Colonic mucosa (tissue), 4 donors: Measurements from ENCODE around the gene RHOBTB3. TPM values are rescaled to one million over a fixed set of nuclear protein-coding genes. Genes with fewer than 3 reads are reported as not detected.

Source experiments
- DNase-seq: peaks from one replicate; pipeline ENCODE4 v3.0.0-alpha.2; 2020
- H3K27ac ChIP-seq: fragments of 200-600 bp; one replicate; pipeline ENCODE4 v1.8.0; 2021
- H3K27me3 ChIP-seq: fragments of 200-600 bp; one replicate; pipeline ENCODE4 v1.8.0; 2021
- H3K36me3 ChIP-seq: fragments of 200-600 bp; one replicate; pipeline ENCODE4 v1.8.0; 2021
- H3K4me1 ChIP-seq: fragments of 200-600 bp; one replicate; pipeline ENCODE4 v1.8.0; 2021; ENCODE audit warnings: mild to moderate bottlenecking
- H3K4me3 ChIP-seq: fragments of 200-600 bp; one replicate; pipeline ENCODE4 v1.8.0; 2021
- H3K9ac ChIP-seq, 2 donors: one replicate each; pipeline ENCODE4 v1.7.0; 2013; ENCODE audit warnings: control low read depth in 2 of 2, low read depth in 2 of 2, low read length in 2 of 2
- H3K9me3 ChIP-seq: fragments of 200-600 bp; one replicate; pipeline ENCODE4 v1.8.0; 2021
- intact Hi-C: fragments of 100-400 bp; cut with DNase I; formaldehyde crosslinking; loops from one replicate; pipeline ENCODE4 v1.14.1; 2022
- total RNA-seq, 2 donors: library from RNA; stranded (reverse); fragmentation: NEBNext Ultra II Directional in 1 of 2; extraction: Animal tissue kit (Norgen Biotek cat#: 25700) in 1 of 2; gene quantifications; one replicate each; pipeline ENCODE4 v1.2.1, GENCODE V29; 2021
- TF ChIP-seq, protein P1 (sequence below): fragments of 200-600 bp; IDR thresholded peaks from one replicate; pipeline ENCODE4 v1.8.0; 2022; ENCODE audit warnings: antibody characterized with exemption, mild to moderate bottlenecking
- donor health status: healthy.
- donor health status: DM: no; HTN: no; CAD: no.
- donor health status: DM: no; HTN: no; CAD: no.

Gene RHOBTB3
- total RNA-seq, 2 donors from 2014 or later = 50.0 to 59.0 TPM

DNA sequence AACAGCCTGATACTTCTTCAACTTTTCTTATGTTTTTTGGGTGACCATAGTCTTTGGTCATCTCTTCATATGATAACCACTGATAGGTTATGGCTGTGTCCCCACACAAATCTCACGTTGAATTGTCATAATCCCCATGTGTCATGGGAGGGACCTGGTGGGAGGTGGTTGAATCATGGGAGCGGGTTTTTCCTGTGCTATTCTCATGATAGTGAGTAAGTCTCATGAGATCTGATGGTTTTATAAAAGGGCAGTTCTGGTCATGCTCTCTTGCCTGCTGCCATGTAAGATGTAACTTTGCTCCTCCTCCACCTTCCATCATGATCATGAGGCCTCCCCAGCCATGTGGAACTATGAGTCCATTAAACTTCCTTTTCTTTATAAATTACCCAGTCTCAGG lies 8.7 kb downstream of the RHOBTB3 start:
- TF ChIP-seq, protein P1, sequence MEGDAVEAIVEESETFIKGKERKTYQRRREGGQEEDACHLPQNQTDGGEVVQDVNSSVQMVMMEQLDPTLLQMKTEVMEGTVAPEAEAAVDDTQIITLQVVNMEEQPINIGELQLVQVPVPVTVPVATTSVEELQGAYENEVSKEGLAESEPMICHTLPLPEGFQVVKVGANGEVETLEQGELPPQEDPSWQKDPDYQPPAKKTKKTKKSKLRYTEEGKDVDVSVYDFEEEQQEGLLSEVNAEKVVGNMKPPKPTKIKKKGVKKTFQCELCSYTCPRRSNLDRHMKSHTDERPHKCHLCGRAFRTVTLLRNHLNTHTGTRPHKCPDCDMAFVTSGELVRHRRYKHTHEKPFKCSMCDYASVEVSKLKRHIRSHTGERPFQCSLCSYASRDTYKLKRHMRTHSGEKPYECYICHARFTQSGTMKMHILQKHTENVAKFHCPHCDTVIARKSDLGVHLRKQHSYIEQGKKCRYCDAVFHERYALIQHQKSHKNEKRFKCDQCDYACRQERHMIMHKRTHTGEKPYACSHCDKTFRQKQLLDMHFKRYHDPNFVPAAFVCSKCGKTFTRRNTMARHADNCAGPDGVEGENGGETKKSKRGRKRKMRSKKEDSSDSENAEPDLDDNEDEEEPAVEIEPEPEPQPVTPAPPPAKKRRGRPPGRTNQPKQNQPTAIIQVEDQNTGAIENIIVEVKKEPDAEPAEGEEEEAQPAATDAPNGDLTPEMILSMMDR = no peak
- Histone ChIP-seq H3K27me3 (no peaks in the 10 kb centered on the region), H3K27ac (no peak overlapping the region), H3K9ac (no peak overlapping the region), H3K4me1 (no peaks in the 10 kb centered on the region), H3K4me3 (no peak overlapping the region), H3K36me3 (no peaks in the 10 kb centered on the region), H3K9me3 (no peaks in the 10 kb centered on the region)
- DNase-seq = no peak
- intact Hi-C loops = loop anchor here (10.0 kb wide), 1 partner anchor 75 kb away; no protein-coding TSS in a partner anchor

DNA sequence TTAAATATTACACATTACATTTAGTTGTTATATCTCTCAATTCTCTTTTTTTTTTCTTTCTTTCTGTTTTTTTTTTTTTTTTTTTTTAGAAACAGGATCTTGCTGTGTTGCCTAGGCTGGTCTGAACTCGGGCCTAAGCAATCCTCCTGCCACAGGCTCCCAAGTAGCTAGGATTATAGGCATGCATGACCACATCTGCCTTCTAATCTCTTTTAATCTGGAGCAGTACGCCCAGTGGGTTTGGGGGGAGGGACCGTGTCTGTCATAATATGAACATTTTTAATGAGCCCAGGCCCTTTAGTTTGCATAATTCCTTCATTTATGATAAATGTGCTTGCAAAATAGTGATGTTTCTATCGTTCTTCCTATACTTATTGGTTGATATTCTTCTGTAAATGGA lies 10.3 kb downstream of the RHOBTB3 start:
- Histone ChIP-seq H3K4me3 (no peak overlapping the region), H3K9ac (no peak overlapping the region), H3K27me3 (no peaks in the 10 kb centered on the region), H3K36me3 (no peaks in the 10 kb centered on the region), H3K4me1 (no peaks in the 10 kb centered on the region), H3K27ac (no peak overlapping the region), H3K9me3 (no peaks in the 10 kb centered on the region)
- TF ChIP-seq, protein P1 = no peak
- intact Hi-C loops = no loop called here
- no peak for DNase-seq

DNA sequence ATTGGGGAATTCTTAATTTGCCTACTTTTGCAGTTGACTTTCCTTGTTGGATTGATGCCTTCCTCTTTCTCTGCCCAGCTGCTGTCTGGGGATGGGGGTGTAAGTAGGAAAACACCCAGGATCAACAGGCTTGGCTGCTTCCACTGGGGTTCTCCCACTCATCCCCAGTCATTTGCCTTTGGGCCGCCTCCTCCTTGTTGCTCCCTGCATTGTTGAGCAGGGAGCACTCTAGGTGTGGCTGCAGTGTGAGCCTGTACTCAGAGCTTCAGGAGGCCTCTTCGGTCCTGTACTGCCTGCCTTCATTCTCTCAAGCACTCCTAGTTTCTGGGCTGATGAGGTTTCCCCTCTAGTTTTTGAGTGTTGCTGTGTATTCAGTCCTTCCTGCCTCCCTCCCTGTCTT lies 12.1 kb downstream of the RHOBTB3 start:
- H3K4me1 ChIP-seq = no peaks in the 10 kb centered on the region
- no peaks in the 10 kb centered on the region for H3K9me3 ChIP-seq
- intact Hi-C loops = no loop called here
- no peaks in the 10 kb centered on the region for H3K27me3 ChIP-seq
- TF ChIP-seq, protein P1 = no peak
- no peak overlapping the region for H3K4me3 ChIP-seq
- DNase-seq = no peak
- H3K36me3 ChIP-seq = no peaks in the 10 kb centered on the region
- no peak overlapping the region for H3K27ac ChIP-seq
- H3K9ac ChIP-seq = no peak overlapping the region

DNA sequence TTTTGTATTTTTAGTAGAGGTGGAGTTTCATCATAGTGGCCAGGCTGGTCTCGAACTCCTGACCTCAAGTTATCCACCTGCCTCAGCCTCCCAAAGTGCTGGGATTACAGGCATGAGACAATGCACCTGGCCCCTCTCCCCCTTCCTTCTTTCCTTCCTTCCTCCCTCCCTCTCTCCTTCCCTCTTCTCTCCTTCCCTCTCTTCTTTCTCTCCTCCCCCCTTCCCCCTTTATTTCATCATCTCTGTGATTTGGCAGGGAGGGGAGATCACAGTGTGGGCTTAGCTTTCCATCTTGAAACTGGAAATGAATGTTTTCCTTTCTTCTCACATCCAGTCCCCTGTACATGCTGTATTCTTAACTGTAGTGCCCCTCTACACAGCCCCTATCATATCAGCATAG lies 12.7 kb downstream of the RHOBTB3 start:
- intact Hi-C loops = no loop called here

DNA sequence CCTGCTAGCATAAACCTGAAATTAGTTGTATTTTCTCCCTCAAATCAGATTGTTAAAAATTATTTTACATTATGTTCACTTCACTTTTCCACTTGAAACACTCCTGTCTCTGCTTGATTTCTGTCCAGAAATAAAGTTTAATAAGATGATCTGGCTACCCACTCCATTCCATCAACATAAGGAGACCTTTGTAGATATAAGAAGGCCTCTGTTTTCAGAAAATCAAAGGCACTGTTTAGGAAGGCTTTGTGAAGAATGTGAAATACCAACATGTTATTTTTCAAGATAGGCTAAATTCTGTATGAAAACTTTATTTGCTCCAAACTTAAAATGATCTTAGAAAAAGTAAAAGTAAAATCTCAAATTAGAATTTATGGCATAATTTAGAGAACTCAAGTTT lies 15.1 kb downstream of the RHOBTB3 start:
- Histone ChIP-seq H3K27ac (no peak overlapping the region), H3K36me3 (no peaks in the 10 kb centered on the region), H3K4me3 (no peak overlapping the region), H3K27me3 (no peaks in the 10 kb centered on the region), H3K9ac (no peak overlapping the region), H3K4me1 (no peaks in the 10 kb centered on the region), H3K9me3 (no peaks in the 10 kb centered on the region)
- intact Hi-C loops = no loop called here
- DNase-seq = no peak
- TF ChIP-seq, protein P1 = no peak

More for the DNA sequence above, 12.7 kb downstream of the RHOBTB3 start:
- Histone ChIP-seq H3K4me1 (no peaks in the 10 kb centered on the region), H3K9me3 (no peaks in the 10 kb centered on the region), H3K27ac (no peak overlapping the region), H3K9ac (no peak overlapping the region), H3K36me3 (no peaks in the 10 kb centered on the region), H3K27me3 (no peaks in the 10 kb centered on the region), H3K4me3 (no peak overlapping the region)
- TF ChIP-seq, protein P1 = no peak
- DNase-seq = no peak
